Stimulated activated naive CD8-positive, alpha-beta T cell treated with anti-CD3 and anti-CD28 coated beads, Interleukin-15, Interleukin-2, amounts not matched to agents 100 ng/mL and 50 ng/mL, for 24 hours (primary cell): ENCODE data around the gene ATP2C2.
"Not testable (repeated sequence)": the region's sequence is repeated elsewhere in the genome, so short reads cannot be mapped to it uniquely, and the experiment has no call there.

Experiments used
- H3K27ac Mint-ChIP-seq: one replicate; pipeline ENCODE4 v1.8.0; 2021; ENCODE audit warnings: mild to moderate bottlenecking, mixed read lengths
- H3K27me3 Mint-ChIP-seq: one replicate; pipeline ENCODE4 v1.8.0; 2021; ENCODE audit warnings: mixed read lengths
- H3K36me3 Mint-ChIP-seq: one replicate; pipeline ENCODE4 v1.8.0; 2021; ENCODE audit warnings: low read depth, mixed read lengths
- H3K4me1 Mint-ChIP-seq: one replicate; pipeline ENCODE4 v1.8.0; 2021; ENCODE audit warnings: low read depth, mixed read lengths
- H3K4me3 Mint-ChIP-seq: one replicate; pipeline ENCODE4 v1.8.0; 2021; ENCODE audit warnings: mild to moderate bottlenecking, mixed read lengths
- H3K9me3 Mint-ChIP-seq: one replicate; pipeline ENCODE4 v1.8.0; 2021; ENCODE audit warnings: mixed read lengths

Gene ATP2C2

DNA sequence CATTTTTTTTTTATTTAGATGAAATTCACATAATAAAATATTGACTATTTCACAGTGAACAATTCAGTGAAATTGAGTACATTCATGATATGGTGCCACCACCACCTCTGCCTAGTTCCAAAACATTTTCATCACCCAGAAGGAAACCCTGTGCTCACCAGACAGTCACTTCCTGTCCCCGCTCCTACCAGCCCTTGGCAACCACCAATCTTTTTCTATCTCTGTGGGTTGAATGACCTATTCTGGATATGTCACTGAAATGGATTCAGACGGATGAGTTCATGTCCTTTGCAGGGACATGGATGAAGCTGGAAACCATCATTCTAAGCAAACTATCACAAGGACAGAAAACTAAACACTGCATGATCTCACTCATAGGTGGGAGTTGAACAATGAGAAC is 40.5 kb downstream of the ATP2C2 start:
- peaks cover 30% of the 10 kb centered on the region for H3K27me3 Mint-ChIP-seq
- no peak overlapping the region for H3K27ac Mint-ChIP-seq
- H3K9me3 Mint-ChIP-seq: no peaks in the 10 kb centered on the region
- H3K4me3 Mint-ChIP-seq: no peak overlapping the region
- peaks cover 3% of the 10 kb centered on the region for H3K4me1 Mint-ChIP-seq
- H3K36me3 Mint-ChIP-seq: no peaks in the 10 kb centered on the region

GRCh38 chr16:84410361-84411138 is 42.2 kb downstream of the ATP2C2 start:
- Mint-ChIP-seq H3K27me3 (peaks cover 21% of the 10 kb centered on the region), H3K27ac (no peak overlapping the region), H3K4me1 (peaks cover 3% of the 10 kb centered on the region)

DNA sequence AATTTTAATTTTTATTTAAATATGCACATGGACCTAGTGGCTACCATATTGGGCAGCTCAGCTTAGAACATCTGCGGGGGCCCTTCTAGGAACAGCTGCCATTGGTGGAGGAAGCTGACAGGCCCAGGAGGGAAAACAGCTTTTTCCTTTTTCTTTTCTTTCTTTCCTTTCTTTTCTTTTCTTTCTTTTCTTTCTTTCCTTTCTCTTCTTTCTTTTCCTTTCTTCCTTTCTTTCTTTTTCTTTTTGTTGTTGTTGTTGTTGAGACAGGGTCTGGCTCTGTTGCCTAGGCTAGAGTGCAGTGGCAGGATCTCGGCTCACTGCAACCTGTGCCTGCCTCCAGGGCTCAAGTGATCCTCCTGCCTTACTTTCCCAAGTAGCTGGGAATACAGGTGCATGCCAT is 43.4 kb downstream of the ATP2C2 start:
- H3K27ac Mint-ChIP-seq: no peak overlapping the region
- peaks cover 17% of the 10 kb centered on the region for H3K27me3 Mint-ChIP-seq
- no peak overlapping the region for H3K4me3 Mint-ChIP-seq
- peaks cover 3% of the 10 kb centered on the region for H3K4me1 Mint-ChIP-seq
- H3K9me3 Mint-ChIP-seq: no peaks in the 10 kb centered on the region
- H3K36me3 Mint-ChIP-seq: no peaks in the 10 kb centered on the region

More at GRCh38 chr16:84410361-84411138, 42.2 kb downstream of the ATP2C2 start:
- Mint-ChIP-seq H3K4me3 (no peak overlapping the region), H3K36me3 (no peaks in the 10 kb centered on the region), H3K9me3 (no peaks in the 10 kb centered on the region)

- H3K9me3 Mint-ChIP-seq: no peaks in the 10 kb centered on the region
- peaks cover 15% of the 10 kb centered on the region for H3K27me3 Mint-ChIP-seq
- H3K36me3 Mint-ChIP-seq: no peaks in the 10 kb centered on the region
- peaks cover 3% of the 10 kb centered on the region for H3K4me1 Mint-ChIP-seq
- no peak overlapping the region for H3K4me3 Mint-ChIP-seq
- no peak overlapping the region for H3K27ac Mint-ChIP-seq
Measured at GRCh38 chr16:84412262-84412661, 43.9 kb downstream of the ATP2C2 start.

- Mint-ChIP-seq H3K9me3 (no peaks in the 10 kb centered on the region), H3K4me1 (peaks cover 3% of the 10 kb centered on the region)
Measured at GRCh38 chr16:84413244-84414004, 45.1 kb downstream of the ATP2C2 start.

DNA sequence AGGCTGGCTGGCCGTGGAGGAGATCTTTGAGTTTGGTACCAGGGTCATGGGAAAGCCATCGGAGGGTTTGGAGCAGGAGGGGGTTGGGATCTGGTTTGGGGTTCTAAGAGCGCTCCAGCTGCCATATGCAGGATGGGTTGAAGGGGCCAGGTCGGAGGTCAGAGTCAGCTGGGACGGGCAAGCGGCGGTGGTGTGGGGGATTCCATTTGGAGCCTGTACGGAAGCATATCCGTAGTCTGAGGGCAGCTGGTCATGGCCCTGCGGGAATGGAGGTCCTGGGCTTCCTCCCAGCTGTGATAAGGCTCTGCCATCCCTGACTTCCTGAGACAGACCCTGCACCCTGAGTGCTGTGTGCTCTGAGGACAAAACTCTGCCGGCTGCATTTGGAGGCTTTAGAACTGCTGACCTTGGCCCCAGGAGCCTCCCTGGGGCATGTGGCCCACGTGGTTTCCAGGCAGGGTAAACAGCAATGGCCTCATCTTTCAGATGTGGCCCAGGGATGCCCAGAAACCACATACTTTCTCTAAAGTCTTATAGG is 46.5 kb downstream of the ATP2C2 start:
- no peaks in the 10 kb centered on the region for H3K36me3 Mint-ChIP-seq
- no peak overlapping the region for H3K27ac Mint-ChIP-seq
- no peak overlapping the region for H3K4me3 Mint-ChIP-seq
- H3K27me3 Mint-ChIP-seq: peaks cover 13% of the 10 kb centered on the region
- H3K9me3 Mint-ChIP-seq: no peaks in the 10 kb centered on the region
- no peaks in the 10 kb centered on the region for H3K4me1 Mint-ChIP-seq

More at GRCh38 chr16:84413244-84414004, 45.1 kb downstream of the ATP2C2 start:
- H3K4me3 Mint-ChIP-seq: no peak overlapping the region
- no peaks in the 10 kb centered on the region for H3K36me3 Mint-ChIP-seq
- no peak overlapping the region for H3K27ac Mint-ChIP-seq
- H3K27me3 Mint-ChIP-seq: peaks cover 12% of the 10 kb centered on the region

- peaks cover 4% of the 10 kb centered on the region for H3K4me1 Mint-ChIP-seq
- no peaks in the 10 kb centered on the region for H3K9me3 Mint-ChIP-seq
- H3K27ac Mint-ChIP-seq: no peak overlapping the region
- H3K27me3 Mint-ChIP-seq: peaks cover 13% of the 10 kb centered on the region
- no peak overlapping the region for H3K4me3 Mint-ChIP-seq
- no peaks in the 10 kb centered on the region for H3K36me3 Mint-ChIP-seq
Measured at GRCh38 chr16:84416407-84417321, 48.3 kb downstream of the ATP2C2 start.

DNA sequence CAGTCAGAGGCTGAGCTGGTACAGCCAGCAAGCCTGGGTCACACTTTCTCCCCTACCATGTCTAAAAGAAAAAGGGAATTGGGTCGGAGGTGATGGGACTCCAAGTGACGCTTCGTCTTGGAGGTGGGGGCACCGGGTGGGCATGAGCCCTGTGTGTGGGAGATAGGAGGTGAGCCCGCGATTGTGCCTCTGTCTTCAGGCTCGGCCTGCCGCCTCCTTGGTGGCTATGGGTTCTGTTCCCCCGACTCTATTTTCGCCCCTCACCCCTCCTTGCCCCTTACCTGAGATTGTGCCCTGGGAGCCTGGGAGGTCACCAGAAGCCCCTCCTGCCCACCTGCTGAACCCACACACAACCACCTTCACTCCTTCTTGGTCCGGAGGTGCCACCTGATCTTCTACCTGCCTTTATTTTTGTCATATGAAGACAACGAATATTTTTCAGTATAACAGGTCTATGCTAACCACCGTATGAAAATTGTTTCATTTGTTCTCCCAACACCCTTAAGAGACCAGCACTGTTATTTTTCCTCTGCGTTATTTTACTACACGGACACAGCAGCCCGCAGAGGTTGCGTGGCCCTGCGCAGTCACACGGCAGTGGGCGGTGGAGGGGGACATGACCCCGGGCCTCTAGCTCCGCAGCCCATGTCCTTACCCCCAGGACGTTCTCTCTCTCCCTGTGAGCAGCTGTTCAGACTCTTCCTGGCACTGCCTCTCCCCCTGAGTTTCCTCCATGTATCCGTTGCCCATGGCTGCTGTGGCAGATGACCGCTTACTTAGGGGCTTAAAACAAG is 49.9 kb downstream of the ATP2C2 start:
- Mint-ChIP-seq H3K27me3 (peaks cover 13% of the 10 kb centered on the region), H3K4me3 (no peak overlapping the region), H3K36me3 (no peaks in the 10 kb centered on the region), H3K4me1 (peaks cover 7% of the 10 kb centered on the region), H3K27ac (no peak overlapping the region), H3K9me3 (no peaks in the 10 kb centered on the region)

- Mint-ChIP-seq H3K27me3 (peaks cover 13% of the 10 kb centered on the region), H3K36me3 (no peaks in the 10 kb centered on the region), H3K9me3 (peaks cover 3% of the 10 kb centered on the region), H3K27ac (no peak overlapping the region), H3K4me1 (peaks cover 7% of the 10 kb centered on the region), H3K4me3 (no peak overlapping the region)
Measured at GRCh38 chr16:84419730-84420129, 51.4 kb downstream of the ATP2C2 start.

GRCh38 chr16:84420556-84420955 is 52.2 kb downstream of the ATP2C2 start:
- H3K4me1 Mint-ChIP-seq, H3K27ac Mint-ChIP-seq, H3K9me3 Mint-ChIP-seq, H3K4me3 Mint-ChIP-seq, H3K36me3 Mint-ChIP-seq: not testable (repeated sequence)
- H3K27me3 Mint-ChIP-seq: peaks cover 13% of the 10 kb centered on the region

- peaks cover 10% of the 10 kb centered on the region for H3K27me3 Mint-ChIP-seq
- no peaks in the 10 kb centered on the region for H3K36me3 Mint-ChIP-seq
- peak overlapping the region; percentile 0 for H3K27ac Mint-ChIP-seq
- peaks cover 7% of the 10 kb centered on the region for H3K4me1 Mint-ChIP-seq
- peaks cover 3% of the 10 kb centered on the region for H3K9me3 Mint-ChIP-seq
- H3K4me3 Mint-ChIP-seq: no peak overlapping the region
Measured at GRCh38 chr16:84421081-84421937, 53.0 kb downstream of the ATP2C2 start.

- H3K27me3 Mint-ChIP-seq: peaks cover 9% of the 10 kb centered on the region
- H3K36me3 Mint-ChIP-seq: no peaks in the 10 kb centered on the region
- peaks cover 3% of the 10 kb centered on the region for H3K9me3 Mint-ChIP-seq
- H3K4me1 Mint-ChIP-seq: peaks cover 7% of the 10 kb centered on the region
- H3K4me3 Mint-ChIP-seq: no peak overlapping the region
- peak overlapping the region; percentile 0 for H3K27ac Mint-ChIP-seq
Measured at GRCh38 chr16:84421938-84422220, 53.5 kb downstream of the ATP2C2 start.

DNA sequence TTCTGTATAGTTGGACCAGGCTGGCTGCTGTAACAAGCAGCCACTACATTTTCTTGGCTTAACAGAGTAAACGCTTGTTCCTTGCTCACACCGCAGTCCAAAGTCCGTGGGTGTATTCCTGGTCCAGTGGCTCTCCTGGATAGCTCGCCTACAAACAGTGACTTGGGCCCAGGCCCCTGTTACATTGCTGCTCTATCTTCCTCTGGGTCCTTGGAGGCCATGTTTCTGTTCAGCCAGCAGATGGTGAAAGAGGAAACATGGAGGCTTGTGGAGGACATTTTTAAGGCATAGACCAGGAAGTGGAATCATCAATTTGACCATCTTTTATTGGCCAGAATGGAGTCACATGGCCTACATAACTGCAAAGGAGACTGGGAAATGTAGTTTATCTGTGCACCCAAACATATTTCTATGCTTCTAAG is 55.1 kb downstream of the ATP2C2 start:
- no peak overlapping the region for H3K4me3 Mint-ChIP-seq
- no peaks in the 10 kb centered on the region for H3K36me3 Mint-ChIP-seq
- peaks cover 7% of the 10 kb centered on the region for H3K4me1 Mint-ChIP-seq
- peaks cover 8% of the 10 kb centered on the region for H3K27me3 Mint-ChIP-seq
- peaks cover 3% of the 10 kb centered on the region for H3K9me3 Mint-ChIP-seq
- H3K27ac Mint-ChIP-seq: no peak overlapping the region
